Measurements from ENCODE around the gene IL25.
"Not testable (repeated sequence)": the region's sequence is repeated elsewhere in the genome, so short reads cannot be mapped to it uniquely, and the experiment has no call there.

IL25 gene

GRCh38 chr14:23385642-23386265 is 13.1 kb downstream of the IL25 start:
- H3K4me3 ChIP-seq: no peak overlapping the region
- H3K27ac ChIP-seq: no peak overlapping the region

GRCh38 chr14:23386266-23386657 is 13.7 kb downstream of the IL25 start:
- H3K27ac ChIP-seq, H3K4me3 ChIP-seq: not testable (repeated sequence)

GRCh38 chr14:23386999-23387398 is 14.4 kb downstream of the IL25 start:
- no peak overlapping the region for H3K27ac ChIP-seq
- H3K4me3 ChIP-seq: no peak overlapping the region

- Histone ChIP-seq H3K4me3 (no peak overlapping the region), H3K27ac (no peak overlapping the region)
These were observed 15.6 kb downstream of the IL25 start for GRCh38 chr14:23387916-23388882.

GRCh38 chr14:23388996-23389395 is 16.4 kb downstream of the IL25 start:
- Histone ChIP-seq H3K27ac (no peak overlapping the region), H3K4me3 (no peak overlapping the region)

- Histone ChIP-seq H3K27ac (no peak overlapping the region), H3K4me3 (no peak overlapping the region)
These were observed 16.8 kb downstream of the IL25 start for GRCh38 chr14:23389396-23389795.

- H3K27ac ChIP-seq, H3K4me3 ChIP-seq: not testable (repeated sequence)
These were observed 17.3 kb downstream of the IL25 start for GRCh38 chr14:23389871-23390270.

- H3K27ac ChIP-seq: no peak overlapping the region
- H3K4me3 ChIP-seq: no peak overlapping the region
These were observed 20.0 kb downstream of the IL25 start for GRCh38 chr14:23392613-23393012.

GRCh38 chr14:23396126-23396525 is 23.5 kb downstream of the IL25 start:
- no peak overlapping the region for H3K27ac ChIP-seq
- H3K4me3 ChIP-seq: no peak overlapping the region

GRCh38 chr14:23396781-23397407 is 24.3 kb downstream of the IL25 start:
- Histone ChIP-seq H3K27ac (no peak overlapping the region), H3K4me3 (no peak overlapping the region)

GRCh38 chr14:23398348-23398747 is 25.7 kb downstream of the IL25 start:
- H3K4me3 ChIP-seq: no peak overlapping the region
- H3K27ac ChIP-seq: no peak overlapping the region

GRCh38 chr14:23399136-23399535 is 26.5 kb downstream of the IL25 start:
- Histone ChIP-seq H3K27ac (no peak overlapping the region), H3K4me3 (no peak overlapping the region)

- Histone ChIP-seq H3K4me3 (no peak overlapping the region), H3K27ac (no peak overlapping the region)
These were observed 27.0 kb downstream of the IL25 start for GRCh38 chr14:23399591-23399990.

GRCh38 chr14:23400496-23401149 is 28.0 kb downstream of the IL25 start:
- H3K27ac ChIP-seq, H3K4me3 ChIP-seq: not testable (repeated sequence)

- no peak overlapping the region for H3K4me3 ChIP-seq
- no peak overlapping the region for H3K27ac ChIP-seq
These were observed 28.7 kb downstream of the IL25 start for GRCh38 chr14:23401291-23401690.

- no peak overlapping the region for H3K4me3 ChIP-seq
These were observed 29.9 kb downstream of the IL25 start for GRCh38 chr14:23402296-23403138.

GRCh38 chr14:23403139-23403438 is 30.5 kb downstream of the IL25 start:
- H3K27ac ChIP-seq: no peak overlapping the region
- no peak overlapping the region for H3K4me3 ChIP-seq

More at GRCh38 chr14:23402296-23403138, 29.9 kb downstream of the IL25 start:
- no peak overlapping the region for H3K27ac ChIP-seq

- no peak overlapping the region for H3K27ac ChIP-seq
These were observed 31.3 kb downstream of the IL25 start for GRCh38 chr14:23403908-23404307.

GRCh38 chr14:23404331-23404900 is 31.8 kb downstream of the IL25 start:
- no peak overlapping the region for H3K27ac ChIP-seq
- no peak overlapping the region for H3K4me3 ChIP-seq

More at GRCh38 chr14:23403908-23404307, 31.3 kb downstream of the IL25 start:
- H3K4me3 ChIP-seq: no peak overlapping the region
